Panc1 (cell line): ENCODE data around the gene FBN1. TPM values are rescaled to one million over a fixed set of nuclear protein-coding genes. Genes with fewer than 3 reads are reported as not detected.

Experiments
- ATAC-seq: fragments of 200-7000 bp; cut with Tn5 transposase; 2 replicates; pipeline ENCODE4 v1.9.1; 2020; ENCODE audit warnings: mild to moderate bottlenecking, moderate library complexity
- BruUV-seq: library from RNA; stranded (reverse); fragments of 400-500 nt; replicated peaks from 2 replicates; lab custom pipeline; 2021; lab: Mats Ljungman, UMichigan
- CTCF ChIA-PET: fragments of 300-600 bp; sonication (Branson Sonifier 250); formaldehyde crosslinking; loops from one replicate; lab custom pipeline; 2022; ENCODE audit warnings: antibody characterized with exemption; lab: Charles Lee
- POLR2A ChIA-PET: fragments of 300-600 bp; sonication (Branson Sonifier 250); formaldehyde crosslinking; loops from one replicate; lab custom pipeline; 2022; ENCODE audit warnings: antibody characterized with exemption; lab: Charles Lee
- DNase-seq: peaks from one replicate; pipeline ENCODE4 v3.0.0-alpha.2; 2010; ENCODE audit warnings: low read depth, low spot score
- H3K27ac ChIP-seq: 2 replicates; pipeline ENCODE4 v1.5.1; 2011; ENCODE audit warnings: mild to moderate bottlenecking, low read length, inconsistent platforms
- H3K27me3 ChIP-seq: fragments of 200-500 bp; sonication (Bioruptor generic); 2 replicates; pipeline ENCODE4 v1.6.0; 2014; ENCODE audit warnings: low read length, inconsistent platforms; ENCODE audit not compliant: control insufficient read depth, insufficient read depth
- H3K36me3 ChIP-seq: fragments of 200-500 bp; sonication (Bioruptor generic); 2 replicates; pipeline ENCODE4 v1.5.1; 2014; ENCODE audit warnings: inconsistent platforms, mild to moderate bottlenecking, low read length, moderate library complexity; ENCODE audit not compliant: control insufficient read depth, insufficient read depth
- H3K4me1 ChIP-seq: 2 replicates; pipeline ENCODE4 v1.5.1; 2011; ENCODE audit warnings: inconsistent platforms, mild to moderate bottlenecking, low read length, moderate library complexity; ENCODE audit not compliant: control insufficient read depth, insufficient read depth
- H3K4me3 ChIP-seq, 2 experiments: 2 replicates each; pipeline ENCODE4 v1.5.1; 2011 to 2012; ENCODE audit warnings: low read depth in 2 of 2, low read length in 2 of 2, mild to moderate bottlenecking in 2 of 2, inconsistent platforms in 1 of 2, moderate library complexity in 1 of 2
- H3K9me3 ChIP-seq: fragments of 200-500 bp; sonication (Bioruptor generic); 2 replicates; pipeline ENCODE4 v1.5.1; 2014; ENCODE audit warnings: low read depth, mild to moderate bottlenecking, inconsistent platforms, low read length, moderate library complexity; ENCODE audit not compliant: control insufficient read depth, insufficient read depth
- CTCF ChIP-seq: fragments of 450-650 bp; IDR thresholded peaks from 2 replicates; pipeline ENCODE4 v1.5.1; 2017; ENCODE audit warnings: mild to moderate bottlenecking
- POLR2AphosphoS5 ChIP-seq: IDR thresholded peaks from 2 replicates; pipeline ENCODE4 v1.6.1; 2012; ENCODE audit warnings: mild to moderate bottlenecking, low read depth, low read length, moderate library complexity
- REST ChIP-seq, 2 experiments: IDR thresholded peaks; 2 replicates each; pipeline ENCODE4 v1.6.1; 2011 to 2012; ENCODE audit warnings: low read depth in 2 of 2, control low read depth in 1 of 2, low read length in 1 of 2, mild to moderate bottlenecking in 1 of 2, moderate library complexity in 1 of 2; ENCODE audit not compliant: insufficient read depth in 1 of 2
- SIN3A ChIP-seq: IDR thresholded peaks from 2 replicates; pipeline ENCODE4 v1.6.1; 2012; ENCODE audit warnings: low read depth, mild to moderate bottlenecking, low read length, moderate library complexity, borderline replicate concordance; ENCODE audit not compliant: insufficient read depth
- TCF7L2 ChIP-seq: IDR thresholded peaks from 2 replicates; pipeline ENCODE4 v1.6.1; 2011; ENCODE audit warnings: mild to moderate bottlenecking, low read depth, low read length, inconsistent platforms
- in situ Hi-C: cut with HindIII; loops from 2 replicates; pipeline ENCODE4 v1.10.0; 2016; ENCODE audit warnings: low sequenced_read_pairs, low pct_unique_long_range_greater_than_20kb
- intact Hi-C: fragments of 100-400 bp; cut with micrococcal nuclease; formaldehyde crosslinking; loops from one replicate; pipeline ENCODE4 v1.10.0; 2022; ENCODE audit not compliant: unreplicated experiment
- total RNA-seq: library from RNA; stranded (reverse); gene quantifications from one replicate; pipeline ENCODE4 v1.2.1, GENCODE V29; 2021; ENCODE audit not compliant: unreplicated experiment

FBN1 gene
- total RNA-seq, 1 experiment from 2014 or later, result 0.46 TPM

- ATAC-seq (no peak), DNase-seq (no peak)
- in situ Hi-C loops, result no loop called here
- H3K9me3 ChIP-seq, result no peaks in the 10 kb centered on the region
- no peak overlapping the region for H3K27ac ChIP-seq
- CTCF ChIA-PET, result no interaction called here
- no peaks in the 10 kb centered on the region for H3K4me1 ChIP-seq
- BruUV-seq, result no TSS peak
- TF ChIP-seq TCF7L2 (no peak), POLR2AphosphoS5 (no peak), REST (IDR thresholded peaks at IDR 0.05; ENCODE audit: insufficient read depth in 1 of 2, low read depth in 2 of 2, low read length in 1 of 2) (no peak), SIN3A (no peak), CTCF (no peak)
- POLR2A ChIA-PET, result no interaction called here
- no peaks in the 10 kb centered on the region; the same call in 1 of the 2 replicates for H3K27me3 ChIP-seq
- no peak overlapping the region for H3K4me3 ChIP-seq
- intact Hi-C loops, result no loop called here
- H3K36me3 ChIP-seq, result no peaks in the 10 kb centered on the region
Measured at GRCh38 chr15:48530528-48530927, 115.0 kb downstream of the FBN1 start.

GRCh38 chr15:48528921-48529320, 116.6 kb downstream of the FBN1 start:
- H3K9me3 ChIP-seq, result no peaks in the 10 kb centered on the region
- BruUV-seq, result no TSS peak
- H3K36me3 ChIP-seq, result no peaks in the 10 kb centered on the region
- ChIA-PET POLR2A (no interaction called here), CTCF (no interaction called here)
- no peak overlapping the region for H3K27ac ChIP-seq
- TF ChIP-seq TCF7L2 (no peak), CTCF (no peak), POLR2AphosphoS5 (no peak), REST (IDR thresholded peaks at IDR 0.05; ENCODE audit: insufficient read depth in 1 of 2, low read depth in 2 of 2, low read length in 1 of 2) (no peak), SIN3A (no peak)
- DNase-seq (no peak), ATAC-seq (no peak)
- intact Hi-C loops, result no loop called here
- no peaks in the 10 kb centered on the region for H3K4me1 ChIP-seq
- no peak overlapping the region for H3K4me3 ChIP-seq
- in situ Hi-C loops, result no loop called here
- no peaks in the 10 kb centered on the region; the same call in 1 of the 2 replicates for H3K27me3 ChIP-seq
